Glutamatergic neuron (in vitro differentiated cells): ENCODE measurements around the gene CPB2. TPM values are rescaled to one million over a fixed set of nuclear protein-coding genes. Genes with fewer than 3 reads are reported as not detected.

Experiments
- DNase-seq: peaks from one replicate; pipeline ENCODE4 v3.0.0; 2022
- H3K27ac Mint-ChIP-seq: one replicate; pipeline ENCODE4 v1.8.0; 2020; ENCODE audit warnings: mild to moderate bottlenecking, mixed read lengths, inconsistent platforms; ENCODE audit not compliant: unreplicated experiment
- H3K27me3 Mint-ChIP-seq: one replicate; pipeline ENCODE4 v1.8.0; 2020; ENCODE audit warnings: mild to moderate bottlenecking, moderate library complexity, mixed read lengths, inconsistent platforms; ENCODE audit not compliant: unreplicated experiment
- H3K36me3 Mint-ChIP-seq: one replicate; pipeline ENCODE4 v1.8.0; 2020; ENCODE audit warnings: mild to moderate bottlenecking, mixed read lengths, inconsistent platforms; ENCODE audit not compliant: unreplicated experiment
- H3K4me1 Mint-ChIP-seq: one replicate; pipeline ENCODE4 v1.8.0; 2020; ENCODE audit warnings: mild to moderate bottlenecking, low read depth, mixed read lengths, inconsistent platforms; ENCODE audit not compliant: unreplicated experiment
- H3K4me3 Mint-ChIP-seq: one replicate; pipeline ENCODE4 v1.8.0; 2020; ENCODE audit warnings: mild to moderate bottlenecking, mixed read lengths, inconsistent platforms; ENCODE audit not compliant: unreplicated experiment
- H3K9me3 Mint-ChIP-seq: one replicate; pipeline ENCODE4 v1.8.0; 2020; ENCODE audit warnings: mild to moderate bottlenecking, moderate library complexity, mixed read lengths, inconsistent platforms; ENCODE audit not compliant: unreplicated experiment
- CTCF ChIP-seq: fragments of 200-600 bp; sonication (generic); IDR thresholded peaks from one replicate; pipeline ENCODE4 v1.5.0; 2021; ENCODE audit not compliant: partially characterized antibody, unreplicated experiment
- total RNA-seq: library from RNA; stranded (reverse); fragmentation: NEBNext Ultra II Directional; extraction: Animal tissue kit (Norgen Biotek cat#: 25700); gene quantifications from one replicate; pipeline ENCODE4 v1.2.1, GENCODE V29; 2021; ENCODE audit not compliant: unreplicated experiment

Gene CPB2
- total RNA-seq, 1 donor from 2014 or later, result not detected

DNA sequence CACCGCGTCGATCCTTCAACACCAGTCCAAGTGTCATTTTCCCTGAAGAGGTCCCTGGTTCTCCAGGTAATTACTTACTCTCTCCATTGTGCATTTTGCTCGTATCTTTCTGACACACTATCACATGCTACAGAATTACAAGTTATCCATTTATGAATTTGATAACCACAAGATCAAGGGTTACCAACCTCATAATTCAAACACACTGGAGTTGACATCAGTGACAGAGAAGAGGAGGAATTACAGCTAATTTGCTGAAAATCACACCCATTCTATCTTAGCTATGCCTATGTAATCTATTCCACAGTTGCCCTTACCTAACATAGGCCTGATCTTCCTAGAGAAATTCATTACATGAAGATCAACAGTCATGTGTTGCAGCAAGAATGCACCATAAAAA lies 66.5 kb downstream of the CPB2 start:
- H3K36me3 Mint-ChIP-seq, result no peaks in the 10 kb centered on the region

GRCh38 chr13:46035066-46035465 lies 69.8 kb downstream of the CPB2 start:
- Mint-ChIP-seq H3K9me3 (no peaks in the 10 kb centered on the region), H3K27ac (no peak overlapping the region), H3K4me1 (no peaks in the 10 kb centered on the region), H3K4me3 (no peak overlapping the region), H3K36me3 (peaks cover 15% of the 10 kb centered on the region), H3K27me3 (no peaks in the 10 kb centered on the region)
- TF ChIP-seq CTCF, result no peak
- DNase-seq, result no peak

More for the DNA sequence above, 66.5 kb downstream of the CPB2 start:
- DNase-seq, result no peak
- Mint-ChIP-seq H3K4me3 (no peak overlapping the region), H3K4me1 (no peaks in the 10 kb centered on the region), H3K27ac (no peak overlapping the region), H3K27me3 (no peaks in the 10 kb centered on the region), H3K9me3 (no peaks in the 10 kb centered on the region)
- no peak for TF ChIP-seq CTCF

- peaks cover 18% of the 10 kb centered on the region for H3K36me3 Mint-ChIP-seq
- no peaks in the 10 kb centered on the region for H3K27me3 Mint-ChIP-seq
- H3K4me3 Mint-ChIP-seq, result no peak overlapping the region
- no peak for TF ChIP-seq CTCF
- no peaks in the 10 kb centered on the region for H3K9me3 Mint-ChIP-seq
- DNase-seq, result no peak
- no peak overlapping the region for H3K27ac Mint-ChIP-seq
- no peaks in the 10 kb centered on the region for H3K4me1 Mint-ChIP-seq
Observed at GRCh38 chr13:46032341-46032740, 72.5 kb downstream of the CPB2 start.

- no peak overlapping the region for H3K4me3 Mint-ChIP-seq
- TF ChIP-seq CTCF, result no peak
- H3K4me1 Mint-ChIP-seq, result no peaks in the 10 kb centered on the region
- no peaks in the 10 kb centered on the region for H3K9me3 Mint-ChIP-seq
- H3K27me3 Mint-ChIP-seq, result peaks cover under 1% of the 10 kb centered on the region
- H3K36me3 Mint-ChIP-seq, result peaks cover 18% of the 10 kb centered on the region
- DNase-seq, result no peak
- H3K27ac Mint-ChIP-seq, result no peak overlapping the region
Observed at GRCh38 chr13:46031581-46032263, 73.1 kb downstream of the CPB2 start.

- Mint-ChIP-seq H3K4me1 (no peaks in the 10 kb centered on the region), H3K27me3 (peaks cover 2% of the 10 kb centered on the region)
- TF ChIP-seq CTCF, result no peak
Observed at GRCh38 chr13:46025157-46025556, 79.7 kb downstream of the CPB2 start.

More at GRCh38 chr13:46025157-46025556, 79.7 kb downstream of the CPB2 start:
- Mint-ChIP-seq H3K9me3 (no peaks in the 10 kb centered on the region), H3K4me3 (no peak overlapping the region), H3K27ac (no peak overlapping the region), H3K36me3 (peaks cover 4% of the 10 kb centered on the region)
- DNase-seq, result no peak
